ENCODE measurements around the gene PRICKLE2. TPM values are rescaled to one million over a fixed set of nuclear protein-coding genes. Genes with fewer than 3 reads are reported as not detected.

Gene PRICKLE2
- total and polyA plus RNA-seq, 4 donors: 0.89 to 8.0 (median 3.2) TPM

DNA sequence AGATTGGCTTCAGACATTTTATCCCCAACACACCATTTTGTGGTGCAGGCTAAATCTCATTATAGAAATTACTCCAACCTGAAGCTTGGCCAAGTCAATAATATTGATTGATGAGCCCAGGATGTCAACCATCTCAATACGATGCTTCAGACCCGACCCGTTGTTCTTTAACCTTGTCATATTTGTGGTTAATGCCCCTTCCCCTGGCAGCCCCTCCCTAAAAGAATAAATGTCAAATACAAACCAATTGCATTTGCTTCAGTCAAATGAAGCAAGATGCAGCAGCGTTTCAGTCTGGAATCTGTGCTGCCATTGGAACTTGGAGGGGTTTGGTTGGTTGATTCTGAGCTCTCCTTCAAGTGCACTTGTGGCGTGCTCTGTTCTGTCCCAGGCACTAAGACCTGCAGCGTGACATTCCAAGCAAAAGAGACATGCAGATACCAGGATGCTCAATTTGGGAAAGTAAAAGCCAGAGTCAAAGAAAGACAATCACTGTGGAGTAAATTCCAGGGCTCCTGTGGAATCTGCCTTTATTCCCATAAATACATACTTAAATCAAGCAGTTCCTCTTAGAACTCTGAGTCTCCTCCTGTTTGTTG lies 178.2 kb downstream of the PRICKLE2 start:
- Histone ChIP-seq H3K27ac (ENCODE audit: low read depth in 1 of 2, low read length in 2 of 2) (no peak overlapping the region), H3K27me3 (ENCODE audit: control insufficient read depth in 4 of 4, insufficient read depth in 4 of 4, low read length in 3 of 4) (peaks cover 0 to 3% (median 0%) of the 10 kb centered on the region in 4 donors), H3K4me3 (ENCODE audit: low read depth in 1 of 3, low read length in 3 of 3) (no peak overlapping the region), H3K4me1 (ENCODE audit: control insufficient read depth in 4 of 4, insufficient read depth in 4 of 4, low read length in 3 of 4) (no peaks in the 10 kb centered on the region), H3K9ac (ENCODE audit: low read depth in 1 of 2, low read length in 2 of 2) (no peak overlapping the region), H3K9me3 (ENCODE audit: control insufficient read depth in 4 of 4, low read length in 3 of 4) (no peaks in the 10 kb centered on the region), H3K36me3 (ENCODE audit: control insufficient read depth in 4 of 4, insufficient read depth in 3 of 4, low read depth in 1 of 4, low read length in 3 of 4) (no peaks in the 10 kb centered on the region)
- TF ChIP-seq NR2F2 (IDR thresholded peaks at IDR 0.05) (no peak), HNF4A (conservative IDR thresholded peaks at IDR 0.05) (no peak), YY1 (IDR thresholded peaks at IDR 0.05) (no peak), TAF1 (conservative IDR thresholded peaks at IDR 0.05) (no peak), RAD21 (IDR thresholded peaks at IDR 0.05) (no peak)
- TF ChIP-seq, protein P1, sequence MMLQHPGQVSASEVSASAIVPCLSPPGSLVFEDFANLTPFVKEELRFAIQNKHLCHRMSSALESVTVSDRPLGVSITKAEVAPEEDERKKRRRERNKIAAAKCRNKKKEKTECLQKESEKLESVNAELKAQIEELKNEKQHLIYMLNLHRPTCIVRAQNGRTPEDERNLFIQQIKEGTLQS (IDR thresholded peaks at IDR 0.05): no peak
- TF ChIP-seq, protein P2, sequence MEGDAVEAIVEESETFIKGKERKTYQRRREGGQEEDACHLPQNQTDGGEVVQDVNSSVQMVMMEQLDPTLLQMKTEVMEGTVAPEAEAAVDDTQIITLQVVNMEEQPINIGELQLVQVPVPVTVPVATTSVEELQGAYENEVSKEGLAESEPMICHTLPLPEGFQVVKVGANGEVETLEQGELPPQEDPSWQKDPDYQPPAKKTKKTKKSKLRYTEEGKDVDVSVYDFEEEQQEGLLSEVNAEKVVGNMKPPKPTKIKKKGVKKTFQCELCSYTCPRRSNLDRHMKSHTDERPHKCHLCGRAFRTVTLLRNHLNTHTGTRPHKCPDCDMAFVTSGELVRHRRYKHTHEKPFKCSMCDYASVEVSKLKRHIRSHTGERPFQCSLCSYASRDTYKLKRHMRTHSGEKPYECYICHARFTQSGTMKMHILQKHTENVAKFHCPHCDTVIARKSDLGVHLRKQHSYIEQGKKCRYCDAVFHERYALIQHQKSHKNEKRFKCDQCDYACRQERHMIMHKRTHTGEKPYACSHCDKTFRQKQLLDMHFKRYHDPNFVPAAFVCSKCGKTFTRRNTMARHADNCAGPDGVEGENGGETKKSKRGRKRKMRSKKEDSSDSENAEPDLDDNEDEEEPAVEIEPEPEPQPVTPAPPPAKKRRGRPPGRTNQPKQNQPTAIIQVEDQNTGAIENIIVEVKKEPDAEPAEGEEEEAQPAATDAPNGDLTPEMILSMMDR (IDR thresholded peaks at IDR 0.05; ENCODE audit: low read depth, low read length, missing input control): no peak
- TF ChIP-seq, protein P3, sequence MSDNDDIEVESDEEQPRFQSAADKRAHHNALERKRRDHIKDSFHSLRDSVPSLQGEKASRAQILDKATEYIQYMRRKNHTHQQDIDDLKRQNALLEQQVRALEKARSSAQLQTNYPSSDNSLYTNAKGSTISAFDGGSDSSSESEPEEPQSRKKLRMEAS (IDR thresholded peaks at IDR 0.05): no peak
- TF ChIP-seq, protein P4, sequence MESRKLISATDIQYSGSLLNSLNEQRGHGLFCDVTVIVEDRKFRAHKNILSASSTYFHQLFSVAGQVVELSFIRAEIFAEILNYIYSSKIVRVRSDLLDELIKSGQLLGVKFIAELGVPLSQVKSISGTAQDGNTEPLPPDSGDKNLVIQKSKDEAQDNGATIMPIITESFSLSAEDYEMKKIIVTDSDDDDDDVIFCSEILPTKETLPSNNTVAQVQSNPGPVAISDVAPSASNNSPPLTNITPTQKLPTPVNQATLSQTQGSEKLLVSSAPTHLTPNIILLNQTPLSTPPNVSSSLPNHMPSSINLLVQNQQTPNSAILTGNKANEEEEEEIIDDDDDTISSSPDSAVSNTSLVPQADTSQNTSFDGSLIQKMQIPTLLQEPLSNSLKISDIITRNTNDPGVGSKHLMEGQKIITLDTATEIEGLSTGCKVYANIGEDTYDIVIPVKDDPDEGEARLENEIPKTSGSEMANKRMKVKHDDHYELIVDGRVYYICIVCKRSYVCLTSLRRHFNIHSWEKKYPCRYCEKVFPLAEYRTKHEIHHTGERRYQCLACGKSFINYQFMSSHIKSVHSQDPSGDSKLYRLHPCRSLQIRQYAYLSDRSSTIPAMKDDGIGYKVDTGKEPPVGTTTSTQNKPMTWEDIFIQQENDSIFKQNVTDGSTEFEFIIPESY (IDR thresholded peaks at IDR 0.05): no peak
- TF ChIP-seq, protein P5, sequence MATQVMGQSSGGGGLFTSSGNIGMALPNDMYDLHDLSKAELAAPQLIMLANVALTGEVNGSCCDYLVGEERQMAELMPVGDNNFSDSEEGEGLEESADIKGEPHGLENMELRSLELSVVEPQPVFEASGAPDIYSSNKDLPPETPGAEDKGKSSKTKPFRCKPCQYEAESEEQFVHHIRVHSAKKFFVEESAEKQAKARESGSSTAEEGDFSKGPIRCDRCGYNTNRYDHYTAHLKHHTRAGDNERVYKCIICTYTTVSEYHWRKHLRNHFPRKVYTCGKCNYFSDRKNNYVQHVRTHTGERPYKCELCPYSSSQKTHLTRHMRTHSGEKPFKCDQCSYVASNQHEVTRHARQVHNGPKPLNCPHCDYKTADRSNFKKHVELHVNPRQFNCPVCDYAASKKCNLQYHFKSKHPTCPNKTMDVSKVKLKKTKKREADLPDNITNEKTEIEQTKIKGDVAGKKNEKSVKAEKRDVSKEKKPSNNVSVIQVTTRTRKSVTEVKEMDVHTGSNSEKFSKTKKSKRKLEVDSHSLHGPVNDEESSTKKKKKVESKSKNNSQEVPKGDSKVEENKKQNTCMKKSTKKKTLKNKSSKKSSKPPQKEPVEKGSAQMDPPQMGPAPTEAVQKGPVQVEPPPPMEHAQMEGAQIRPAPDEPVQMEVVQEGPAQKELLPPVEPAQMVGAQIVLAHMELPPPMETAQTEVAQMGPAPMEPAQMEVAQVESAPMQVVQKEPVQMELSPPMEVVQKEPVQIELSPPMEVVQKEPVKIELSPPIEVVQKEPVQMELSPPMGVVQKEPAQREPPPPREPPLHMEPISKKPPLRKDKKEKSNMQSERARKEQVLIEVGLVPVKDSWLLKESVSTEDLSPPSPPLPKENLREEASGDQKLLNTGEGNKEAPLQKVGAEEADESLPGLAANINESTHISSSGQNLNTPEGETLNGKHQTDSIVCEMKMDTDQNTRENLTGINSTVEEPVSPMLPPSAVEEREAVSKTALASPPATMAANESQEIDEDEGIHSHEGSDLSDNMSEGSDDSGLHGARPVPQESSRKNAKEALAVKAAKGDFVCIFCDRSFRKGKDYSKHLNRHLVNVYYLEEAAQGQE (IDR thresholded peaks at IDR 0.05): no peak
- DNase-seq (ENCODE audit: low spot score): no peak
- WGBS: 41% methylated on average over 6 of the region's 6 CpGs

DNA sequence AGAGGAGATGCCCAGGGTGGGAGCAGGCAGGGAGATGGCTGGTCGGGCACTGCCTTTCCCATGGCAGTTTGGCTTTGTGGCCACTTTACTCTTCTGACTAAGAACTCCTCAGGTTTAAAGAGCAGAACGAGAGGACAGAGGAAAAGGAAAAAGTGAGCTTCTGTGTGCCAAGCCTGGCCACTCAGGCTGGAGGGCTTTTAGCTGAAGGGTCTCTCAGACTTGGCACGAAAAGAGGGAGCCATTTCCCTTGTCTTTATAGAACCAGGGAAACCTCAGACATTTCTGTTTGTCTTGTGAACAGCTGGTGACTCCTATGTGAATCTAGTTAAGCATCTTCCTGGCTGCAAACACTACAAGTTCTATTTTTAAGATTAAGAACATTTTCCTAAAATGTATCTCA lies 178.7 kb downstream of the PRICKLE2 start:
- TF ChIP-seq SP1 (IDR thresholded peaks at IDR 0.05) (no peak), GABPA (IDR thresholded peaks at IDR 0.05 in 1 of 2, conservative IDR thresholded peaks at IDR 0.05 in 1 of 2) (no peak), HNF4A (conservative IDR thresholded peaks at IDR 0.05) (no peak), YY1 (IDR thresholded peaks at IDR 0.05) (no peak), FOXA1 (IDR thresholded peaks at IDR 0.05) (no peak), HNF4G (IDR thresholded peaks at IDR 0.05) (no peak)
- TF ChIP-seq, protein P2 (IDR thresholded peaks at IDR 0.05; ENCODE audit: low read depth, low read length, missing input control): no peak
- TF ChIP-seq, protein P1 (IDR thresholded peaks at IDR 0.05): no peak
- WGBS: 70% methylated on average over 3 of the region's 3 CpGs
- no peak overlapping the region for H3K9ac ChIP-seq (ENCODE audit: low read depth in 1 of 2, low read length in 2 of 2)

More for the DNA sequence above, 178.7 kb downstream of the PRICKLE2 start:
- H3K4me3 ChIP-seq (ENCODE audit: low read depth in 1 of 3, low read length in 3 of 3): no peak overlapping the region
- H3K9me3 ChIP-seq (ENCODE audit: control insufficient read depth in 4 of 4, low read length in 3 of 4): no peaks in the 10 kb centered on the region
- H3K4me1 ChIP-seq (ENCODE audit: control insufficient read depth in 4 of 4, insufficient read depth in 4 of 4, low read length in 3 of 4): no peaks in the 10 kb centered on the region
- no peak overlapping the region for H3K27ac ChIP-seq (ENCODE audit: low read depth in 1 of 2, low read length in 2 of 2)
- H3K27me3 ChIP-seq (ENCODE audit: control insufficient read depth in 4 of 4, insufficient read depth in 4 of 4, low read length in 3 of 4): peaks cover 0 to 3% (median 0%) of the 10 kb centered on the region in 4 donors
- no peak for DNase-seq (ENCODE audit: low spot score)
- H3K36me3 ChIP-seq (ENCODE audit: control insufficient read depth in 4 of 4, insufficient read depth in 3 of 4, low read depth in 1 of 4, low read length in 3 of 4): no peaks in the 10 kb centered on the region

Data from liver (tissue), 9 donors.